ENCODE results near the gene TAP1. TPM values are rescaled to one million over a fixed set of nuclear protein-coding genes. Genes with fewer than 3 reads are reported as not detected.

The TAP1 gene
- total RNA-seq, 1 experiment from 2014 or later, result 12.1 TPM

GRCh38 chr6:32840604-32841246 lies 12.8 kb downstream of the TAP1 start:
- peaks cover 29% of the 10 kb centered on the region for H3K27me3 Mint-ChIP-seq (ENCODE audit: low read depth)

More at GRCh38 chr6:32840604-32841246, 12.8 kb downstream of the TAP1 start:
- Mint-ChIP-seq H3K4me3 (no peak overlapping the region), H3K36me3 (ENCODE audit: insufficient read depth in 1 of 3, low read depth in 3 of 3) (peaks cover 0 to 22% (median 8%) of the 10 kb centered on the region in 3 experiments; a peak in 5 of 7 replicates), H3K4me1 (peaks cover 8 to 14% of the 10 kb centered on the region in 2 experiments), H3K9me3 (no peaks in the 10 kb centered on the region), H3K27ac (no peak overlapping the region)
- Histone ChIP-seq H2BK5ac (ENCODE audit: insufficient read length, low read length) (no peak overlapping the region), H2BK120ac (ENCODE audit: low read depth, low read length, poor library complexity, severe bottlenecking) (no peak overlapping the region), H3K4me2 (ENCODE audit: insufficient read depth, insufficient read length, low read length) (no peak overlapping the region), H4K8ac (replicated peaks; ENCODE audit: insufficient read length, low read depth, low read length) (no peak overlapping the region), H2BK12ac (ENCODE audit: insufficient read length, low read depth, low read length) (no peak overlapping the region), H3K27ac (ENCODE audit: insufficient read length, low read depth, low read length) (no peak overlapping the region), H4K5ac (ENCODE audit: insufficient read length, low read depth, low read length) (no peak overlapping the region), H2BK20ac (ENCODE audit: low read depth, low read length, poor library complexity, severe bottlenecking) (no peak overlapping the region), H4K91ac (ENCODE audit: insufficient read length, low read depth, low read length) (no peak overlapping the region), H3T11ph (ENCODE audit: low read length) (no peak overlapping the region), H3K79me1 (ENCODE audit: insufficient read depth, low read depth, low read length, poor library complexity, severe bottlenecking) (no peaks in the 10 kb centered on the region), H4K20me1 (ENCODE audit: control insufficient read depth, insufficient read depth, insufficient read length) (no peaks in the 10 kb centered on the region), H3K27me3 (ENCODE audit: insufficient read depth, low read length) (no peaks in the 10 kb centered on the region), H2BK15ac (ENCODE audit: low read depth, low read length) (no peak overlapping the region), H3K18ac (ENCODE audit: insufficient read length, low read depth, low read length) (no peak overlapping the region), H2AFZ (ENCODE audit: low read length) (no peak overlapping the region), H2AK5ac (ENCODE audit: insufficient read length, low read length) (no peak overlapping the region), H3K4ac (ENCODE audit: low read depth, low read length) (no peak overlapping the region), H3K4me1 (ENCODE audit: insufficient read depth, low read length) (peaks cover 6% of the 10 kb centered on the region; the same call in 1 of the 2 replicates), H3K23me2 (ENCODE audit: insufficient read length, low read depth, low read length, poor library complexity, severe bottlenecking) (peaks cover 17% of the 10 kb centered on the region), H3K56ac (ENCODE audit: insufficient read length, low read depth, low read length) (no peak overlapping the region), H3K14ac (ENCODE audit: insufficient read depth, low read length) (no peak overlapping the region), H3K23ac (ENCODE audit: insufficient read length, low read depth, low read length) (no peak overlapping the region), H3K79me2 (ENCODE audit: insufficient read depth, low read length) (no peaks in the 10 kb centered on the region), H3K9me3 (ENCODE audit: control insufficient read depth, low read depth, low read length) (no peaks in the 10 kb centered on the region), H3K9ac (ENCODE audit: extremely low read depth, insufficient read length, low read length) (no peak overlapping the region)
- no peak for DNase-seq
- WGBS (ENCODE audit: extremely low coverage, insufficient read length, low lambda C conversion rate), result no CpG with 5 or more reads among the region's 9 CpGs
- no peak for TF ChIP-seq CTCF (conservative IDR thresholded peaks at IDR 0.05)
